ENCODE results near the gene WSCD1. TPM values are rescaled to one million over a fixed set of nuclear protein-coding genes. Genes with fewer than 3 reads are reported as not detected.

The WSCD1 gene
- total RNA-seq, 1 donor from 2014 or later: 5.2 TPM

- no peak for DNase-seq (ENCODE audit: low read depth in 2 of 2)
These were observed 15.6 kb downstream of the WSCD1 start for GRCh38 chr17:6085812-6086211.

GRCh38 chr17:6086603-6087400, 16.6 kb downstream of the WSCD1 start:
- DNase-seq (ENCODE audit: low read depth in 2 of 2): no peak

- DNase-seq (ENCODE audit: low read depth in 2 of 2): no peak
These were observed 18.0 kb downstream of the WSCD1 start for GRCh38 chr17:6088141-6088540.

- peak in 1 of 2 donors; percentile 7 for DNase-seq (ENCODE audit: low read depth in 2 of 2)
These were observed 20.1 kb downstream of the WSCD1 start for GRCh38 chr17:6090253-6090652.

- DNase-seq (ENCODE audit: low read depth in 2 of 2): no peak
These were observed 22.2 kb downstream of the WSCD1 start for GRCh38 chr17:6092182-6092902.

GRCh38 chr17:6092903-6093468, 22.8 kb downstream of the WSCD1 start:
- DNase-seq (ENCODE audit: low read depth in 2 of 2): no peak

GRCh38 chr17:6094453-6094852, 24.3 kb downstream of the WSCD1 start:
- DNase-seq (ENCODE audit: low read depth in 2 of 2): no peak

- DNase-seq (ENCODE audit: low read depth in 2 of 2): no peak
These were observed 24.7 kb downstream of the WSCD1 start for GRCh38 chr17:6094926-6095325.

GRCh38 chr17:6095501-6095900, 25.3 kb downstream of the WSCD1 start:
- DNase-seq (ENCODE audit: low read depth in 2 of 2): no peak

- no peak for DNase-seq (ENCODE audit: low read depth in 2 of 2)
These were observed 26.2 kb downstream of the WSCD1 start for GRCh38 chr17:6096201-6097004.

GRCh38 chr17:6097005-6097279, 26.8 kb downstream of the WSCD1 start:
- DNase-seq (ENCODE audit: low read depth in 2 of 2): no peak

- peak; percentile 85 to 91 for DNase-seq (ENCODE audit: low read depth in 2 of 2)
These were observed 28.1 kb downstream of the WSCD1 start for GRCh38 chr17:6098050-6098822.

- peak in 1 of 2 donors; percentile 74 for DNase-seq (ENCODE audit: low read depth in 2 of 2)
These were observed 28.6 kb downstream of the WSCD1 start for GRCh38 chr17:6098823-6099180.

- no peak for DNase-seq (ENCODE audit: low read depth in 2 of 2)
These were observed 29.3 kb downstream of the WSCD1 start for GRCh38 chr17:6099492-6099891.

- no peak for DNase-seq (ENCODE audit: low read depth in 2 of 2)
These were observed 30.0 kb downstream of the WSCD1 start for GRCh38 chr17:6100146-6100545.

- no peak for DNase-seq (ENCODE audit: low read depth in 2 of 2)
These were observed 30.8 kb downstream of the WSCD1 start for GRCh38 chr17:6100891-6101500.

GRCh38 chr17:6101706-6102105, 31.5 kb downstream of the WSCD1 start:
- no peak for DNase-seq (ENCODE audit: low read depth in 2 of 2)

GRCh38 chr17:6102615-6103014, 32.4 kb downstream of the WSCD1 start:
- peak in 1 of 2 donors; percentile 27 for DNase-seq (ENCODE audit: low read depth in 2 of 2)

- DNase-seq (ENCODE audit: low read depth in 2 of 2): no peak
These were observed 34.9 kb downstream of the WSCD1 start for GRCh38 chr17:6104956-6105648.

- DNase-seq (ENCODE audit: low read depth in 2 of 2): no peak
These were observed 35.4 kb downstream of the WSCD1 start for GRCh38 chr17:6105649-6106007.

Data from lung microvascular endothelial cell (primary cell).